Right atrium auricular region (tissue), 2 donors: ENCODE measurements around the gene GGTA1. TPM values are rescaled to one million over a fixed set of nuclear protein-coding genes. Genes with fewer than 3 reads are reported as not detected.

Source experiments
- DNase-seq: peaks from one replicate; pipeline ENCODE4 v3.0.0-alpha.2; 2019; ENCODE audit warnings: low spot score
- H3K27ac ChIP-seq, 2 donors: fragments of 200-600 bp; sonication (generic); 1 replicate in 1 of 2; 2 replicates in 1 of 2; pipeline ENCODE4 v1.5.1; 2016 to 2019
- H3K27me3 ChIP-seq, 2 donors: fragments of 200-600 bp; sonication (generic); one replicate each; pipeline versions ENCODE4 v1.5.1 to v1.6.0; 2017 to 2019
- H3K36me3 ChIP-seq: fragments of 200-600 bp; sonication (generic); one replicate; pipeline ENCODE4 v1.5.1; 2016
- H3K4me1 ChIP-seq, 2 donors: fragments of 200-600 bp; sonication (generic); one replicate each; pipeline versions ENCODE4 v1.5.1 to v1.6.0; 2017 to 2019
- H3K4me3 ChIP-seq, 2 donors: fragments of 200-600 bp; sonication (generic); 1 replicate in 1 of 2; 2 replicates in 1 of 2; pipeline ENCODE4 v1.5.1; 2017 to 2019; ENCODE audit warnings: mild to moderate bottlenecking in 1 of 2, moderate library complexity in 1 of 2
- H3K9me3 ChIP-seq, 2 donors: fragments of 200-600 bp; sonication (generic); one replicate each; pipeline ENCODE4 v1.5.1; 2019
- CTCF ChIP-seq, 2 donors: fragments of 200-600 bp; sonication (generic); IDR thresholded peaks; one replicate each; pipeline ENCODE4 v1.5.1; 2019; ENCODE audit warnings: antibody characterized with exemption in 2 of 2
- total RNA-seq, 2 donors: library from RNA; depleted of rRNA; stranded (reverse); fragments of >200 nt; gene quantifications; one replicate each; pipeline ENCODE4 v1.1.0, GENCODE V29; 2016

GGTA1 gene
- total RNA-seq, 2 donors from 2014 or later = 11.6 to 15.2 TPM

DNA sequence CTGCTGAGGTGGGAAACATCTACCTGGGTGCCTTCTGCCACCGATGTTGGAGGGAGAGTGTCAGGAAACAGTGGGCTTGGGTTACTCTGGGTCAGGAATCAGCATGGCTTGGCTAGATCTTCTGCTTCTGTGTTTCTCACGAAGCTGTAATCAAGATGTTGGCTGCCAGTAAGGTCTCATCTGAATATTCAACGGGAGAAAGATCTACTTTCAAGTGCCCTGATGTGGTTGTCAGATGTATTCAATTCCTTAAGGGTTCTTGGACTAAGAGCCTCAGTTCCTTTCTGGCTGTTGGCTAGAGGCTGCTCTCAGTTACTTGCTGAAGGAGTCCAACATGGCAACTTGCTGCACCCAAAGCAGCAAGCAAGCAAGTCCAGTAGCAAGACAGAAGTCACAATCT is 87.7 kb downstream of the GGTA1 start:
- no peaks in the 10 kb centered on the region for H3K36me3 ChIP-seq
- H3K9me3 ChIP-seq = no peaks in the 10 kb centered on the region
- TF ChIP-seq CTCF (IDR thresholded peaks at IDR 0.05) = no peak
- no peak for DNase-seq
- H3K4me3 ChIP-seq = no peak overlapping the region
- H3K27me3 ChIP-seq = no peaks in the 10 kb centered on the region
- H3K4me1 ChIP-seq = no peaks in the 10 kb centered on the region
- no peak overlapping the region for H3K27ac ChIP-seq

GRCh38 chr9:121405899-121406298 is 93.7 kb downstream of the GGTA1 start:
- no peaks in the 10 kb centered on the region for H3K9me3 ChIP-seq
- no peak for DNase-seq
- H3K36me3 ChIP-seq = no peaks in the 10 kb centered on the region
- no peaks in the 10 kb centered on the region for H3K4me1 ChIP-seq
- no peak overlapping the region for H3K4me3 ChIP-seq
- no peak overlapping the region for H3K27ac ChIP-seq
- no peak for TF ChIP-seq CTCF (IDR thresholded peaks at IDR 0.05)
- no peaks in the 10 kb centered on the region for H3K27me3 ChIP-seq

Other genes starting within 250 kb of the GGTA1 start
- 1,000 to 10,000 TPM; 1,444 to 3,478 TPM for gene GSN, start 231.7 kb downstream of the GGTA1 start, total RNA-seq
- 100 to 1,000 TPM; 152 to 173 TPM for gene STOM, start 129.6 kb downstream of the GGTA1 start, total RNA-seq
- gene DAB2IP, start 151.8 kb upstream of the GGTA1 start, total RNA-seq = 10 to 100 TPM; 38.0 to 47.0 TPM